Gastrocnemius medialis (tissue), 4 donors: ENCODE results near the gene SLC35A5.

Source experiments
- CTCF ChIP-seq, 5 experiments: fragments of 450-650 bp in 3 of 5; fragments of 200-600 bp in 2 of 5; sonication (generic) in 2 of 5; IDR thresholded peaks in 4 of 5; conservative IDR thresholded peaks in 1 of 5; 1 replicate in 4 of 5; 2 replicates in 1 of 5; pipeline ENCODE4 v1.5.1; 2016 to 2019; ENCODE audit warnings: antibody characterized with exemption in 5 of 5, mild to moderate bottlenecking in 3 of 5, moderate library complexity in 3 of 5
- POLR2A ChIP-seq, 2 donors: fragments of 450-650 bp; IDR thresholded peaks; one replicate each; pipeline ENCODE4 v1.6.1; 2017; ENCODE audit warnings: antibody characterized with exemption in 2 of 2, mild to moderate bottlenecking in 2 of 2, moderate library complexity in 2 of 2

- no peak for TF ChIP-seq CTCF (IDR thresholded peaks at IDR 0.05 in 4 of 5, conservative IDR thresholded peaks at IDR 0.05 in 1 of 5)
- no peak for TF ChIP-seq POLR2A (IDR thresholded peaks at IDR 0.05)
Observed at GRCh38 chr3:112560307-112560706, 1.5 kb upstream of the SLC35A5 start.
